ENCODE data around the gene CTPS1.

GRCh38 chr1:41009466-41009865 is 30.0 kb downstream of the CTPS1 start:
- TF ChIP-seq CTCF (IDR thresholded peaks at IDR 0.05), result no peak
- no peak for TF ChIP-seq POLR2AphosphoS5 (IDR thresholded peaks at IDR 0.05; ENCODE audit: insufficient read depth in 1 of 2, low read depth in 1 of 2)
- no peak for TF ChIP-seq POLR2A (IDR thresholded peaks at IDR 0.05)
